ENCODE results near the gene DDX20. TPM values are rescaled to one million over a fixed set of nuclear protein-coding genes. Genes with fewer than 3 reads are reported as not detected.

The DDX20 gene
- total RNA-seq, 1 experiment from 2014 or later, result 10.4 TPM

- peaks cover 2% of the 10 kb centered on the region for H3K27me3 Mint-ChIP-seq (ENCODE audit: insufficient read depth, unreplicated experiment)
- POLR2A ChIA-PET, result no interaction called here
- Histone ChIP-seq H3K4me1 (no peaks in the 10 kb centered on the region), H3K9me3 (no peaks in the 10 kb centered on the region), H3K4me3 (ENCODE audit: low read depth, low read length) (no peak overlapping the region), H3K27me3 (replicated peaks; ENCODE audit: control insufficient read depth, insufficient read depth, low read length) (no peaks in the 10 kb centered on the region), H3K36me3 (ENCODE audit: control insufficient read depth, insufficient read depth, low read length) (no peaks in the 10 kb centered on the region)
- intact Hi-C loops (cut with micrococcal nuclease; ENCODE audit: unreplicated experiment), result no loop called here
- BruUV-seq (replicated peaks), result no TSS peak
- H3K9me3 Mint-ChIP-seq (ENCODE audit: unreplicated experiment), result peaks cover 9% of the 10 kb centered on the region
- H3K4me3 Mint-ChIP-seq (ENCODE audit: unreplicated experiment), result no peak overlapping the region
- TF ChIP-seq CTCF (IDR thresholded peaks at IDR 0.05; ENCODE audit: insufficient read depth in 1 of 2, low read depth in 1 of 2, low read length in 1 of 2, severe bottlenecking in 1 of 2, unreplicated experiment in 1 of 2), result no peak
- H3K4me1 Mint-ChIP-seq (ENCODE audit: low read depth, unreplicated experiment), result no peaks in the 10 kb centered on the region
- no peak overlapping the region for H3K27ac Mint-ChIP-seq (ENCODE audit: unreplicated experiment)
- CTCF ChIA-PET, result no interaction called here
- DNase-seq, result no peak
- no peaks in the 10 kb centered on the region for H3K36me3 Mint-ChIP-seq (ENCODE audit: insufficient read depth, unreplicated experiment)
Measured at GRCh38 chr1:111803951-111804350, 48.2 kb downstream of the DDX20 start.

GRCh38 chr1:111804776-111805175, 49.1 kb downstream of the DDX20 start:
- POLR2A ChIA-PET, result no interaction called here
- DNase-seq, result no peak

GRCh38 chr1:111805251-111805650, 49.5 kb downstream of the DDX20 start:
- H3K4me3 Mint-ChIP-seq (ENCODE audit: unreplicated experiment), result no peak overlapping the region
- intact Hi-C loops (cut with micrococcal nuclease; ENCODE audit: unreplicated experiment), result no loop called here
- H3K4me1 Mint-ChIP-seq (ENCODE audit: low read depth, unreplicated experiment), result no peaks in the 10 kb centered on the region
- BruUV-seq (replicated peaks), result no TSS peak
- no peak for TF ChIP-seq CTCF (IDR thresholded peaks at IDR 0.05; ENCODE audit: insufficient read depth in 1 of 2, low read depth in 1 of 2, low read length in 1 of 2, severe bottlenecking in 1 of 2, unreplicated experiment in 1 of 2)
- ChIA-PET POLR2A (no interaction called here), CTCF (no interaction called here)
- no peak overlapping the region for H3K27ac Mint-ChIP-seq (ENCODE audit: unreplicated experiment)
- Histone ChIP-seq H3K4me1 (no peaks in the 10 kb centered on the region), H3K9me3 (no peaks in the 10 kb centered on the region), H3K4me3 (ENCODE audit: low read depth, low read length) (no peak overlapping the region), H3K36me3 (ENCODE audit: control insufficient read depth, insufficient read depth, low read length) (no peaks in the 10 kb centered on the region), H3K27me3 (replicated peaks; ENCODE audit: control insufficient read depth, insufficient read depth, low read length) (no peaks in the 10 kb centered on the region)
- H3K27me3 Mint-ChIP-seq (ENCODE audit: insufficient read depth, unreplicated experiment), result no peaks in the 10 kb centered on the region
- no peaks in the 10 kb centered on the region for H3K9me3 Mint-ChIP-seq (ENCODE audit: unreplicated experiment)
- DNase-seq, result no peak
- no peaks in the 10 kb centered on the region for H3K36me3 Mint-ChIP-seq (ENCODE audit: insufficient read depth, unreplicated experiment)

More at GRCh38 chr1:111804776-111805175, 49.1 kb downstream of the DDX20 start:
- no peak overlapping the region for H3K4me3 Mint-ChIP-seq (ENCODE audit: unreplicated experiment)
- H3K9me3 Mint-ChIP-seq (ENCODE audit: unreplicated experiment), result peaks cover 2% of the 10 kb centered on the region
- H3K27ac Mint-ChIP-seq (ENCODE audit: unreplicated experiment), result no peak overlapping the region
- intact Hi-C loops (cut with micrococcal nuclease; ENCODE audit: unreplicated experiment), result no loop called here
- TF ChIP-seq CTCF (IDR thresholded peaks at IDR 0.05; ENCODE audit: insufficient read depth in 1 of 2, low read depth in 1 of 2, low read length in 1 of 2, severe bottlenecking in 1 of 2, unreplicated experiment in 1 of 2), result no peak
- CTCF ChIA-PET, result no interaction called here
- BruUV-seq (replicated peaks), result no TSS peak
- H3K27me3 ChIP-seq (replicated peaks; ENCODE audit: control insufficient read depth, insufficient read depth, low read length), result no peaks in the 10 kb centered on the region
- no peaks in the 10 kb centered on the region for H3K9me3 ChIP-seq
- no peaks in the 10 kb centered on the region for H3K4me1 Mint-ChIP-seq (ENCODE audit: low read depth, unreplicated experiment)
- no peaks in the 10 kb centered on the region for H3K4me1 ChIP-seq
- H3K27me3 Mint-ChIP-seq (ENCODE audit: insufficient read depth, unreplicated experiment), result no peaks in the 10 kb centered on the region
- no peak overlapping the region for H3K4me3 ChIP-seq (ENCODE audit: low read depth, low read length)
- H3K36me3 Mint-ChIP-seq (ENCODE audit: insufficient read depth, unreplicated experiment), result no peaks in the 10 kb centered on the region
- no peaks in the 10 kb centered on the region for H3K36me3 ChIP-seq (ENCODE audit: control insufficient read depth, insufficient read depth, low read length)
